Measurements from ENCODE around the gene ATG5. TPM values are rescaled to one million over a fixed set of nuclear protein-coding genes. Genes with fewer than 3 reads are reported as not detected.

Gene ATG5
- total and polyA plus RNA-seq, 9 of the 15 experiments (the other 6 are each of a cell fraction or from before 2014, with no cell fraction given): 29.0 to 80.0 (median 53.2) TPM

- TF ChIP-seq POLR3A (IDR thresholded peaks at IDR 0.05; ENCODE audit: borderline replicate concordance, extremely low read depth, insufficient read depth, insufficient read length) (no peak), ZNF354B (CRISPR knock-in tag; IDR thresholded peaks at IDR 0.05) (no peak), KDM4B (IDR thresholded peaks at IDR 0.05; ENCODE audit: borderline replicate concordance in 2 of 2, low read depth in 1 of 2) (no peak), ZNF436 (CRISPR knock-in tag; IDR thresholded peaks at IDR 0.05) (no peak), FUS (optimal IDR thresholded peaks at IDR 0.05; ENCODE audit: low read depth, low read length) (no peak), RBM14 (IDR thresholded peaks at IDR 0.05; ENCODE audit: borderline replicate concordance, insufficient read depth, low read depth, low read length) (no peak), ZBTB8A (IDR thresholded peaks at IDR 0.05; ENCODE audit: partially characterized antibody) (no peak)
These were observed 165.4 kb downstream of the ATG5 start (continued) for GRCh38 chr6:106160189-106160588.

GRCh38 chr6:106159531-106159940, 166.0 kb downstream of the ATG5 start:
- ChIA-PET POLR2A (interaction anchor here (1.1 kb wide), 1 partner anchor 19 kb away, joined by 3 read pairs; no protein-coding TSS in a partner anchor), CTCF (ENCODE audit: low intra/inter-chr PET ratio) (no interaction called here)
- TF ChIP-seq NFE2 (IDR thresholded peaks at IDR 0.05; ENCODE audit: low read depth): 0 out of 2 replicates have a peak, but pooled peaks have one; percentile 2
- TF ChIP-seq HDAC2 (IDR thresholded peaks at IDR 0.05): no peak
- TF ChIP-seq ILK (tag; IDR thresholded peaks at IDR 0.05; ENCODE audit: borderline replicate concordance, low read depth): no peak
- TF ChIP-seq TCFL5 (CRISPR knock-in tag; conservative IDR thresholded peaks at IDR 0.05): no peak
- no peak for TF ChIP-seq SNIP1 (IDR thresholded peaks at IDR 0.05; ENCODE audit: low read depth)
- no peak for TF ChIP-seq FOXP4 (CRISPR knock-in tag; IDR thresholded peaks at IDR 0.05; ENCODE audit: borderline replicate concordance)
- Histone ChIP-seq H3K9me3 (replicated peaks; ENCODE audit: control insufficient read depth, insufficient read depth, low read depth, low read length) (no peaks in the 10 kb centered on the region), H3K9me1 (ENCODE audit: control insufficient read depth, insufficient read depth, low read length) (no peaks in the 10 kb centered on the region), H3K79me2 (ENCODE audit: control insufficient read depth, insufficient read depth, low read length) (no peaks in the 10 kb centered on the region), H4K20me1 (replicated peaks; ENCODE audit: control insufficient read depth, insufficient read depth, low read length) (no peaks in the 10 kb centered on the region), H3K27me3 (ENCODE audit: control insufficient read depth in 2 of 2, insufficient read depth in 2 of 2, low read length in 2 of 2) (no peaks in the 10 kb centered on the region), H3K4me1 (replicated peaks in 1 of 2; ENCODE audit: control insufficient read depth in 2 of 2, insufficient read depth in 2 of 2, low read length in 2 of 2) (peaks cover 0 to 9% of the 10 kb centered on the region in 2 experiments; a peak in 2 of 5 replicates), H3K4me3 (no peak overlapping the region), H3K4me2 (ENCODE audit: insufficient read depth, low read length) (no peak overlapping the region), H3K9ac (ENCODE audit: insufficient read depth in 1 of 2, low read depth in 2 of 2, low read length in 2 of 2) (peak overlapping the region in 1 of 2 experiments; percentile 30; a peak in 1 of 4 replicates), H3K27ac (ENCODE audit: extremely low read depth, low read depth, low read length) (no peak overlapping the region), H3K36me3 (ENCODE audit: control insufficient read depth, insufficient read depth, low read length) (no peaks in the 10 kb centered on the region), H2AFZ (ENCODE audit: low read depth, low read length) (no peak overlapping the region)
- ATAC-seq (no peak), FAIRE-seq (no peak), DNase-seq (ENCODE audit: extremely low read depth in 1 of 4, low spot score in 3 of 4) (no peak)
- no TSS peak for BruUV-seq (replicated peaks)
- 28% methylated on average over 5 of the region's 5 CpGs for WGBS (ENCODE audit: insufficient coverage, low coverage, missing lambda C conversion rate)
- intact Hi-C loops (cut with micrococcal nuclease) (no loop called here), in situ Hi-C loops (cut with MboI) (no loop called here)

Measured in K562 (cell line).